NCI-H1092 (cell line): Measurements from ENCODE around the gene LAG3.

Experiments
- DNase-seq: peaks from one replicate; lab custom pipeline; 2025; lab: John Stamatoyannopoulos, UW

Gene LAG3

DNA sequence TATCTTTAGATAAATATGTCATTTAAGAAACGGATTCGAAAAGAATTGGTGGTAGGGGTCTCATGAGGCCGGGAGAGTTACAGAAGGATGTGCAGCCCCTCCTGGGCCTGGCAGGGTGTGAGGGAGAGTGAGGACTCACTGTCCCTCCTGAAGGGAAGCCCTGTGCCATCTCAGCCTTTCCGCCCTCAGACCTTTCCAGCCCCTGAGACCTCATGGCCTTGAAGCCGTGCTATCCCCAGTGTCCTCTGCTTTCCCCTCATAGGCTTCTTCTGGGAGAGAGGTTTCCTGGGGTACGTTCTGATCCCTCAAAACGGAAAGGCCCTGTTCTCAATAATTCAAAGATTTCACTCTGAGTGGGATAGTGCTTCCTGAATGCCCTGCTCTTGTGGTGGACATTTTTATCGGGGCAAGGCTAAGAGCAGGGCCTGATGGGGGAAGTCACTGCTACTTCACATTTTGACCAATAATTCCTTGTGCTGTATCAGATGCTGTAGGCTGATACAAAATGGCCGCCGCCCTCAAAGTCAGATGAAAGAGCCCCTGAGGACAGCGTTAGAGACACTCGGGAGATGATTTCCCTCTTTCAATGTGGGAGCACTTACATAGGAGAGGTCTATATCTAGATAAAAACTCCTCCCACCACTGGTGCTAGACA, 18.3 kb downstream of the LAG3 start:
- DNase-seq = no peak

DNA sequence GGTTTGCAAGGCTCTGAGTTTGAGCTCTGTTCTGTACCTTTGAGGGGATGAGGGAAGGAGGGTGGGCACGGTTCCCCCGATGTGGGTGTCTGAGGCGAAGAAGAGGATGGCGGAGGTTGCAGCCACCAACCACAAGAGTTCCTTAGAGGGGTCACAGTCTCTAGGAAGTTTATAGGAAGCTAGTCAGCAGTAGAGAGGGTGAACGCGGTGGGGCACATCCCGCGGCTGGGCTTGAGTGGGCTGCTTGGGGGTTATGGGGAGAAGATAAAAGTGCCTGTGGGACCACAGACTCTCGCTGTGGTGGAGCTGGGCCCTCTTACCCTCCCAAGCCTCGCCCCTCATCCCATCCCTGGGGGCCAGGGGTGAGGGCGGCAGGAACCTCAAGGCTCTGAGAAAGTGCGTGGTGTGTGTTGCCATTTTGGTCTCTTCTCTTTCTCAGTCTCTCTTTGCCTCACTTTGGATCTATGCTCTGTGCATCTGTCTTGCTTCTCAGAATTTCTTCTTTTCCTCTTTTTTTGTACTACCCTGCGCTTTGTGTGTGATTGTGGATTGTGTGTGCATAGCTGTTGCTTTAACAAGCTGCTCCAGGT, 19.7 kb downstream of the LAG3 start:
- DNase-seq = no peak

DNA sequence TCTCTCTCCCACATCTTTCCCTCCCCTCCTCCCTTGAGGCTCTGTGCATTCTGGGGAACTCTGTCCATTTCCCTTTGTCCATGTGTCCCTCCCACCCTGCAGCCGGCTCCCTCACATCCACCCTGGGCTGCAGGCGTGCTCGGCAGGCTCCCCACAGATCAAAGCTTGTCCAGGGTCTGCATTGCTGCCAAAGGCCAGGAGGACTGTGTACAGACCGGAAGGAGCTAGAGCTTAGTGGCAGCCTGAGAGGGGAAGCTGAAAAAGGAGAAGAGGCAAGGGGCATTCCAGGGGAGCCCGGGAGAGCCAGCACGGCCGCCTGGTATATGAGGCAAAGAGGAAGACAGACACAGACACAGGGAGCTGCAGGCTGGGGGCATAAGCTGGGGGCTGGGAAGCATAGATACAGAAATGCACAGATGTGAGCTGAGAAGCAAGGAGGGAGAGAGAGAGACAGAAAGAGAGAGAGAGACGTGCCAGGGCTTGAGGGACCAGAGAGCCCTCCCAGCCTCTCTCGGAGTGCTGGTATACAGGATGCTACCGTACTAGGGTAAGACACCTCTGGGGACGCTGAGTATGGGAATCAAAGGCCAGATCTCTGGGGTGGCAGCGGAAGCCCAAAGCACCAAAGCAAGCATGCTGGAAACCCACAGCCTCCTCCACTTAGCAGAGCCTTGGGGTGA, 20.3 kb downstream of the LAG3 start:
- no peak for DNase-seq

DNA sequence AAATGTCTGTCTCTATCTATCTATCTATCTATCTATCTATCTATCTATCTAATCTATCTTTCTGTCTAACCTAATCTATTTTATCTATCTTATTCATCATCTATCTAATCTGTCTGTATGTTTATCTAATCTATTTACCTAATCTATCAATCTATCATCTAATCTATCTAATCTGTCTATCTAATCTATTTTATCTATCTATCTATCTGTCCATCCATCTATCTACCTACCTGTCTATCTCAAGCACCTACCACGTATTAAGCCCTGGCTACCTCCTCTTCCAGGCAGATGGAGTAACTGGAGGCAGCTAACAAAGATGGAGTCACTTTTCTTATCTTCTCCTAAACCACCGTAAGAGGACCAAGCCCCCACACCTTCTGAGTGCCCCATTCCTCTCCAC, 22.8 kb downstream of the LAG3 start:
- no peak for DNase-seq

DNA sequence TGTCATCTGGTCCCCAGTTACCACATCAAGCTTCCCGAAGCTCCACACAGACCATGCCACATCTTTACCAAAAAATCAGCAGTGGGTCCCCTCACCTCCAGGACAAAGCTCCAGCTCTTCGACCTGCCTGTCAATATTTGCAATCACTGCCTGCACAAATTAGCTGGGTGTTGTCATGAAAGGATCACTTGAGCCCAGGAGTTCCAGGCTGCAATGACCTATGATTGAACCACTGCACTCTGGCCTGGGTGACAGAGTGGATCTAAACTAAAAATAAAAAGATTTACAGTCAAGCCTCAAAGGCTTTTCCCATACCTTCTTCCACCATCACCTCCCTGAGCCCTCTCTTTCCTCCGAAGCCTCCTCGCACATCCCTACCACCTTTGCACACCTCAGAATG, 24.3 kb downstream of the LAG3 start:
- no peak for DNase-seq

DNA sequence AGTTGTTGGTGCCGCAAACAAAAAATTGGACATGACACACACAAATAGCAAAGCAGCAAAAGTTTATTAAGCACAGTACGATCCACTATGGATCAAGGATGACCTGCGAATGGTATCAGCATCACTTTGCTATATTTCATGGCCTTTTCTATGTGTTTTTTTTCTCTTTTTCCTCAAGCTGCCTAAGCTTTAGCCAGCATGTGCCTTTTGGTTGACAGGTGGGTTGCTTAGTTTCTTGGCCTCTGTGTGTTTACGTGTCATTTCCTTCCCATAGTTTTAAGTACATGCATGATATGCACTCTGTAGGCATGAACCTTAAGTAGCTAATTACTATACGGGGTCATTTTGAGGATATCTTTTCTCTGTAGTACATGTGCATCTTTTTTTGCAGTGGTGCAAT, 26.8 kb downstream of the LAG3 start:
- no peak for DNase-seq

DNA sequence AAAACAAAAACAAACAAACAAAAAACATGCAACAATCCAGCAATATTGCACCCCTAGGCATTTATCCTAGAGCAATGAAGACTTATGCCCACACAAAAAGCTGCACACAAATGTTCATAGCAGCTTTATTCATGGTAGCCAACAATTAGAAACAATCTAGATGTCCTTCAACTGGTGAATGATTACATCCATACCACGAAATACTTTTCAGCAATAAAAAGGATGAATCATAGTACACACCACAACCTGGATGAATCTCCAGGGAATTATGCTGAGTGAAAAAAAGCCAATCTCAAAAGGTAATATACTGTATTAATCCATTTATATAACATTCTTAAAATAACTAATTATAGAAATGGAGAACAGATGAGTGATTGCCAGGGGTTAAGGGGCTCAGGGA, 34.9 kb downstream of the LAG3 start:
- DNase-seq = no peak

DNA sequence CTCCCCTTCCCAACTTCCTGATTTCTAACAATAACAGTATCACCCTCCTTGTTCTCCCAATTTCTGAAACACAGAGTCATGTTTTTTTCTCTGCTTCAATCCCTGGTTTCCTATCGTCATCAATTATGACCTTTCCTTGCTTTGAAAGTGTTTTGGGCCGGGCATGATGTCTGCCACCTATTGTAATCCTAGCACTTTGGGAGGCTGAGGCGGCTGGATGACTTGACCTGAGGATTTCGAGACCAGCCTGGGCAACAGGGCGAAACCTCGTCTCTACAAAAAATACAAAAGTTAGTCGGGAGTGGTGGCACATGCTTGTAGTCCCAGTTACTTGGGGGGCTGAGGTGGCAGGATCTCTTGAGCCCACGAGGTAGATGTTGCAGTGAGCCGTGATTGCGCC, 36.7 kb downstream of the LAG3 start:
- DNase-seq = no peak

DNA sequence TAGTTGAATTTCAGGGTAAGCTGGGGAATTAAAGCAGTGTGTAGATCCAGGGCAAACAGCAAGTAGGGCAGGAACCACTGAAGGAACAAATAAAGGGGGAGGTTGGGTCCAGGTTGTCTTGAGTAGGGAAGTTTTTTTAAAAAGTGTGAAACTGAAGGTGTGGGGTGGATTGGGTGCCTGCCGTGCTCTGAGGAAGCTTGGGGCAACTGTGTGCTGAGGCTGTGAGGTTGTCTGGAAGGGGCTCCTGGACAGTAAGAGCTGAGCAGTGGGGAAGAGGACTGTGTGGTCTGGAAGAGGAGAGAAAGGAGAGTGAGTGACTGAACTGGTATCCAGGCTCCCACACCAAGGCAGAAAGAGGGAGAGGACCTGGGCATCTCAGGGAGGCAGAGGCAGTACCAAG, 38.4 kb downstream of the LAG3 start:
- no peak for DNase-seq

DNA sequence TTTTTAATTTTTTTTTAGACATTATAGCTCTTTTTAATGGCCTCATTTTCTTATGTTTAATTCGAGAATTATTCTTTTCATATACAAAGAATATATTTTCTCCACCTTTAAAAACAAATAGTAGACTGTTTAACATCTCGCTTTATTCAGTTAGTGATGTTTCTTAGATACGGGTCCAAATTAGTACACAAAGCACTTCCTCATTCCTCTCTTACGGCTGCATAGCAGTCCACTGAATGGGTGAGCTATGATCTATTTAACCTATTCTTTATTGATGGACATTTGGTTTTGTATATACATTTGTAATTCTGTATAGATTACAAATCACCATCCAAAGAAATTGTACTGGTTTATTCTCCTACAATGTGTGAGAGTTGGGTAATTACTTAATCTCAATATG, 41.0 kb downstream of the LAG3 start:
- DNase-seq = no peak

DNA sequence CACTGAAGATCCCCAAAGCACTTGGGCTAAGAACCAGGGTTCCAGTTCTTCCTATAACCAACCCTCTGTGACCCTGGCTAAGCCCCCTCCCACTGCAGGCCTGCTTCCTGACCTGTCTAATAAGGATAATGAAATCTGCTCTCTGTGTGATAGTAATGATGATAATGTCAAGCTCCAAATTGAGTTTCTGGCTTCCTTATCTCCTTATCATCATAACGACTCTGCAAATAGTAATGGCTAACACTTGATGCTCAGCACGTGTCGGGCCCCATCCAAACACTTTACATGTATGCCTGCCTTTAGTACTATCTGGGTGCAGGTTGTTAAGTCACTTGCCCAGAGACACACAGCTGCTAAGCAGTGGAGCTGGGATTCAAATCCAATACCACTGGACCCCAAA, 44.3 kb downstream of the LAG3 start:
- DNase-seq = no peak

DNA sequence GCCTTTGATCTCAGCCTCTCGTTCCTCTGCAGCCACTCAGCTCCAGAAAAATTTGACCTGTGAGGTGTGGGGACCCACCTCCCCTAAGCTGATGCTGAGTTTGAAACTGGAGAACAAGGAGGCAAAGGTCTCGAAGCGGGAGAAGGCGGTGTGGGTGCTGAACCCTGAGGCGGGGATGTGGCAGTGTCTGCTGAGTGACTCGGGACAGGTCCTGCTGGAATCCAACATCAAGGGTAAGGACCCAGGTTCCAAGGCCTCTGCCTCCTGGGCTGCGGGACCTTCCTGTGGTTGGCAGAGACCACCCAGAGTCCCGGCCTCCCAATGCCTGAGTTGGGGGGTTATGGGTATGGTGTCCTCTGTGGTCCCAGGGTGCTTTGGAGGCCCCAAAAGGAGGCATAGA, 44.8 kb downstream of the LAG3 start:
- DNase-seq = no peak

DNA sequence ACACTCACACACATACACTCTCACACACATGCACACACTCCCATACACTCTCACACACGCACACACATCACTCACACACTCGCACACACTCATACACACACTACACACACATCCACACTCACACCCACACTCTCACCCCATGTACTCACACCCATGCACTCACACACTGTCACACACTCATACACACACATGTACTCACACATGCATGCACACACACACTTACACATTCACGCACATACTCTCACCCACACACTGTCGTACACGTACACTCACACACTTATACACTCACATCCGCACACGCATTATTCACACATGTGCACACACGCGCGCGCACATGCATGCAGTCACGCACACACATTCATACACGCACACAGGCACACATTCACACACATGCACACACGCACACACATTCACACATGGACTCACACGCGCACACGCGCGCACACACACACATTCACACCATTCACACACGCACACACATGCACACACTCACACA, 45.4 kb downstream of the LAG3 start:
- no peak for DNase-seq

DNA sequence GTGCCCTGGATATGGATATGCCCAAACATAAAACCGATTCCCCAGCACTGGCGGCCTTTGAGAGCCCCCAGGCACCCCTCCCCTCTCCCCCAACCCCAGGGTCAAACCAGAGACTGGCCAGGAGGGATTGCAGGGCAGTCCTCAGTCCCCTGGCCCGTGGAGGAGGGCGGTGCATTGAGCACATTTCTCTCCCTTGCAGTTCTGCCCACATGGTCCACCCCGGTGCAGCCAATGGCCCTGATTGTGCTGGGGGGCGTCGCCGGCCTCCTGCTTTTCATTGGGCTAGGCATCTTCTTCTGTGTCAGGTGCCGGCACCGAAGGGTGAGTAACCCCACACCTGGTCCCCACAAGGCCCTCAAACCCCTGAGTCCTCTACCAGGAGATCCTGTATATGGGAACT, 45.9 kb downstream of the LAG3 start:
- DNase-seq = no peak

DNA sequence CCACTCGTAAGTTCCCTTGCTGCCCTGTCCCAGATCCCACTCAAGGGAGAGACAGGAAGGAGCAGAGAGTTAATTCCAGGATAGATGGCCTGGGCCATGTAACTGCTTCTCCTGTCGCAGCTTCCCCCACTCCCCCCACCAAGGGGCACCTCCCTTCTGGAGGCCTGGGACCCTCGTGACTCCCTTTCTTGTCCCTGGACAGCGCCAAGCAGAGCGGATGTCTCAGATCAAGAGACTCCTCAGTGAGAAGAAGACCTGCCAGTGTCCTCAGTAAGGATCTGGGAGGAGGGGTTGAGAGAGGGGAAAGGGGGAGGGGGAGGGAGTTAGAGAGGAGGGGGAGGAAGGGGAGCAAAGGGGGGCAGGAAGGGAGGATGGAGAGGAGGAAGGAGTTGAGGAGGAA, 46.3 kb downstream of the LAG3 start:
- DNase-seq = no peak

DNA sequence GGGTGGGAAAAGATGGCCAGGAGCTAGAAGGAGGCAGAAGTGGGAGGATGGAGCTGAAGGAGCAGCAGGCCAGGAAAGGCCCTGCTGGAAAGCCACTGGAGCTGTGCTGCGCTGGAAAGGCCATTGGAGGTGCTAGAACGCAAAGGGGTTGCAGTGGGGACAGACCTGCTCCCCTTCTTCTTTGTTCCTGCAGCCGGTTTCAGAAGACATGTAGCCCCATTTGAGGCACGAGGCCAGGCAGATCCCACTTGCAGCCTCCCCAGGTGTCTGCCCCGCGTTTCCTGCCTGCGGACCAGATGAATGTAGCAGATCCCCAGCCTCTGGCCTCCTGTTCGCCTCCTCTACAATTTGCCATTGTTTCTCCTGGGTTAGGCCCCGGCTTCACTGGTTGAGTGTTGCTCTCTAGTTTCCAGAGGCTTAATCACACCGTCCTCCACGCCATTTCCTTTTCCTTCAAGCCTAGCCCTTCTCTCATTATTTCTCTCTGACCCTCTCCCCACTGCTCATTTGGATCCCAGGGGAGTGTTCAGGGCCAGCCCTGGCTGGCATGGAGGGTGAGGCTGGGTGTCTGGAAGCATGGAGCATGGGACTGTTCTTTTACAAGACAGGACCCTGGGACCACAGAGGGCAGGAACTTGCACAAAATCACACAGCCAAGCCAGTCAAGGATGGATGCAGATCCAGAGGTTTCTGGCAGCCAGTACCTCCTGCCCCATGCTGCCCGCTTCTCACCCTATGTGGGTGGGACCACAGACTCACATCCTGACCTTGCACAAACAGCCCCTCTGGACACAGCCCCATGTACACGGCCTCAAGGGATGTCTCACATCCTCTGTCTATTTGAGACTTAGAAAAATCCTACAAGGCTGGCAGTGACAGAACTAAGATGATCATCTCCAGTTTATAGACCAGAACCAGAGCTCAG, 47.0 kb downstream of the LAG3 start:
- DNase-seq = no peak

DNA sequence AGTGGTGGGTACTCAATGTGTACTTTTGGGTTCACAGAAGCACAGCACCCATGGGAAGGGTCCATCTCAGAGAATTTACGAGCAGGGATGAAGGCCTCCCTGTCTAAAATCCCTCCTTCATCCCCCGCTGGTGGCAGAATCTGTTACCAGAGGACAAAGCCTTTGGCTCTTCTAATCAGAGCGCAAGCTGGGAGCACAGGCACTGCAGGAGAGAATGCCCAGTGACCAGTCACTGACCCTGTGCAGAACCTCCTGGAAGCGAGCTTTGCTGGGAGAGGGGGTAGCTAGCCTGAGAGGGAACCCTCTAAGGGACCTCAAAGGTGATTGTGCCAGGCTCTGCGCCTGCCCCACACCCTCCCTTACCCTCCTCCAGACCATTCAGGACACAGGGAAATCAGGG, 47.8 kb downstream of the LAG3 start:
- no peak for DNase-seq

DNA sequence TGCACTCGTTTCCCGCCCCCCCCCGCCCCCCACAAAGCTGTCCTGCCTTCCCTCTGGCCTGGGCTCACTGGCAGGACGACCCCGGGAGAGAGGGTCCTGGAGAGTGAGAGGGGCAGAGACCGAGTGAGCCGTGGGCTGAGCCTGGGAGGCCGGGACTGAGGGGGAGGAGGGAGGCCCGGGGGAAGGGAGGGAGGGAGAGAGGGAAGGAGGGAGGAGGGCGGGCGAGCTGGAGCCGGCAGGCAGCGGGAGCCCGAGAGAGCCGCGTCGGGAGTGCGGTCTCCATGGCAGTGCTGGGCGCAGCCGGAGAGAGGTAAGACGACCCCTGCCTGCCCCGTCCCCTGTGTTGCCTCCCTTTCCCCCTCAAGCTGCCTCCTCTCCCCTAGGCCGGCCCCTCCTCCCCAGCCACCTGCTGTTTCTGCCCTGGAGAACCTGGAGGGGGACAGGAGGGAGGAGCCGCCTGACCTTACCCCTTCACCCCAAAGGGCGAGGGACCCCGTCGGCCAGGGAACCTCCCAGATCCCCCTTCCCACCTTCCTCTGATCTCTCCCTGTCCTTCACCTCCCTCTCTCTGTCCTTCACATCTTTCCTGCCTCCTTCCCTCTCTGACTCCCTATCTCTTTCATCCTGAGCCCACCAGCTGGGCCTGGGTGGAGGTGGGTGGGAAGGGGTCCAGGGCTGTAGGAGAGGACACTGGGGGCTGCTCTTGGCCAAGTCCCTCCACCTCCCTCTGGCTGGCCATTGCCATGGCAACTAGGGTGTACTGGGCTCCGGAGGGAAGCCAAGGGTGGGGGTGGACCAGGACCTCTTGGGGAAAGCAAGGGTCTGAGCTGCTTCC, 49.5 kb downstream of the LAG3 start, which contains the start of gene GPR162:
Gene GPR162, plus strand, starts transcription at position 231 of the 835 bp plus-strand sequence. CDS start 2,078 bp downstream, outside the sequence.
- DNase-seq = peak; percentile 56

DNA sequence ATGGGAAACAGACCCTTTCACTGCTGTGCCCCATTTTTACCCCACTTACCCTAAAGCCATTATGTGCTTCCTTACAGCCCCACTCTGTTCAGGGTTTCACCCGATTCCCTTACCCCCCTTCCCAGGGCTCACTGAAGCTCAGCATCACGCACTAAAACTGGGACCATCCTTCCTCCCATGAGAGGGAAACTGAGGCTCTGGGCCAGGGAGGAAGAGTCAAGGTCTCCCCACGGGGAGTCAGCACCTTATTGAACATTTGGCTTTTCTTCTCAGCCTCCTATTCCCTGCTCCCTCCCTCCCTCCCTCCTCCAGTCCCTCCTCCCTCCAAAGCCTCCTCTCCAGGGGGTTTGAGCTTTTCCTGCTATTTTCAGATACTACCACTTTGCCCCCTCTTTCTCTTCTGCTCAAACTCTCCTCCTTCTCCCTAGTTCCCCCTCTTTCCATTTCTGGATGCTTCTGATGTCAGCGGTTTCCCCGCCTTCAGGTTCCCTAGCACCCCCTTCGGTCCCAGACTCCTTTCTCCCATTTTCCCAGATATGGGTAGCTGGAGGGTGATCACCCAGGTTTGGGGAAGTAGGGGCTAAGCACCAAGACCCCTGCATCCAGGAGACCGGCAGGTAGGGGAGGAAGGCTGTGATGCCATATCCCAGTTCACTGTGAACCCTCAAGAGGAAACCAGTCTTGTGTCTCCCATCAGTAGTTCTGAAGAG, 50.3 kb downstream of the LAG3 start:
- DNase-seq = no peak

DNA sequence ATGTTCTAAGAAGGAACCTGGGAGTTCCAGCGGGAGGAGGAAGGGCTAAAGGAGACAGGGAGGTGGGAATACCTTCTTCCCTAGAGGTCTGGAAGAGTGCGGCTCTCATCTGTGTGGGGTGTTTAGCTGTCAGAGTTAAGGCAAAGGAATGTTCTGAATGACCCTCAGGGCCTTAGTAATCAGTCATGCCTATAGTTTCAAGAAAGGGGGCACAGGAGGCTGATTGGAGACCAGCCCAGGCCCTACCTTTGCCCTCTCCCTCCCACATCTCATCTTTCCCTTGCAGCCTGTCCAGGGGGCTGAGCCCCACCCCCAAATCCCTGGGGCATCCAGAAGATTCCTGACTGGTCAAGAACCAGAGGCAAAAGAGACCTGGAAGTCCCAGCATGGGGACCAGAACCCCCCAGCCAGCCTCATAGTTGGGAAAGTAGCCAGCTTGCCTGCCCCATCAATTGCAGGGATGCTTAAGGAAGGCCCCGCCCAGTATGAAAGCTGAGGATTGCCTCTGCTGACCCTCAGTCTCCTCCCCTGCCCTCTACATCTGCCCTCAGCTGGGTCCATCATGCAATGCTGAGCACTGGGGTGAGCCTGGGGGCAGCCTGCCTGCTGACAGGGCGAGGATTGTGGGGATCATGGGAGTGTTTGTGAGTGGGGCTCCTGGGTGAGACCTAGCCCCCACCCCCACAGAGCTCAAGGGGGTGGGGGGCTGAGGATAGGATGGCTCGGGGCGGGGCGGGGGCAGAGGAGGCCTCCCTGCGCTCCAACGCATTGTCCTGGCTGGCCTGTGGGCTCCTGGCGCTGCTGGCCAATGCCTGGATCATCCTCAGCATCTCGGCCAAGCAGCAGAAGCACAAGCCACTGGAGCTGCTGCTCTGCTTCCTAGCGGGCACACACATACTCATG, 51.1 kb downstream of the LAG3 start:
- no peak for DNase-seq
